ENCODE measurements around the gene KBTBD7.

Gene KBTBD7

GRCh38 chr13:41231025-41231677 lies 36.8 kb upstream of the KBTBD7 start:
- TF ChIP-seq ZFP3 (CRISPR knock-in tag; IDR thresholded peaks at IDR 0.05): no peak
- TF ChIP-seq GLIS3 (CRISPR knock-in tag; IDR thresholded peaks at IDR 0.05): no peak
- no peak for TF ChIP-seq TOX (CRISPR knock-in tag; IDR thresholded peaks at IDR 0.05; ENCODE audit: borderline replicate concordance)
- TF ChIP-seq ZNF565 (CRISPR knock-in tag; conservative IDR thresholded peaks at IDR 0.05; ENCODE audit: low read depth): no peak
- no peak for TF ChIP-seq POU6F1 (CRISPR knock-in tag; IDR thresholded peaks at IDR 0.05; ENCODE audit: borderline replicate concordance, low read depth)
- TF ChIP-seq ESRRG (CRISPR knock-in tag; IDR thresholded peaks at IDR 0.05): no peak
- TF ChIP-seq PPARA (CRISPR knock-in tag; IDR thresholded peaks at IDR 0.05; ENCODE audit: borderline replicate concordance): no peak
- TF ChIP-seq ZNF70 (CRISPR knock-in tag; IDR thresholded peaks at IDR 0.05): no peak
- no peak for TF ChIP-seq OSR1 (CRISPR knock-in tag; IDR thresholded peaks at IDR 0.05)
- TF ChIP-seq ZFP30 (CRISPR knock-in tag; IDR thresholded peaks at IDR 0.05): no peak
- TF ChIP-seq SNAI2 (CRISPR knock-in tag; IDR thresholded peaks at IDR 0.05): no peak
- no peak for TF ChIP-seq TSHZ2 (CRISPR knock-in tag; IDR thresholded peaks at IDR 0.05)
- TF ChIP-seq ARNTL (CRISPR knock-in tag; IDR thresholded peaks at IDR 0.05; ENCODE audit: borderline replicate concordance, low read depth): no peak
- no peak for TF ChIP-seq ISL1 (CRISPR knock-in tag; IDR thresholded peaks at IDR 0.05)
- ATAC-seq: no peak

GRCh38 chr13:41229356-41229755 lies 35.0 kb upstream of the KBTBD7 start:
- no peak for TF ChIP-seq ESRRG (CRISPR knock-in tag; IDR thresholded peaks at IDR 0.05)
- no peak for TF ChIP-seq ZNF8 (CRISPR knock-in tag; IDR thresholded peaks at IDR 0.05)
- no peak for TF ChIP-seq ARNTL (CRISPR knock-in tag; IDR thresholded peaks at IDR 0.05; ENCODE audit: borderline replicate concordance, low read depth)
- TF ChIP-seq ISL1 (CRISPR knock-in tag; IDR thresholded peaks at IDR 0.05): no peak
- no peak for TF ChIP-seq ZFP30 (CRISPR knock-in tag; IDR thresholded peaks at IDR 0.05)
- no peak for TF ChIP-seq BACH2 (CRISPR knock-in tag; IDR thresholded peaks at IDR 0.05; ENCODE audit: borderline replicate concordance)
- TF ChIP-seq TOX (CRISPR knock-in tag; IDR thresholded peaks at IDR 0.05; ENCODE audit: borderline replicate concordance): no peak
- TF ChIP-seq CSDC2 (CRISPR knock-in tag; IDR thresholded peaks at IDR 0.05): no peak
- no peak for ATAC-seq

GRCh38 chr13:41224113-41225110 lies 30.0 kb upstream of the KBTBD7 start:
- TF ChIP-seq PATZ1 (CRISPR knock-in tag; IDR thresholded peaks at IDR 0.05; ENCODE audit: borderline replicate concordance) (no peak), ZFP3 (CRISPR knock-in tag; IDR thresholded peaks at IDR 0.05) (no peak)
- peak; percentile 89 for ATAC-seq

GRCh38 chr13:41222259-41222852 lies 28.0 kb upstream of the KBTBD7 start:
- peak; percentile 88 for ATAC-seq
- TF ChIP-seq OSR1 (CRISPR knock-in tag; IDR thresholded peaks at IDR 0.05) (no peak), SNAI2 (CRISPR knock-in tag; IDR thresholded peaks at IDR 0.05) (no peak), CSRNP3 (CRISPR knock-in tag; IDR thresholded peaks at IDR 0.05) (no peak), ZNF8 (CRISPR knock-in tag; IDR thresholded peaks at IDR 0.05) (no peak), ISL1 (CRISPR knock-in tag; IDR thresholded peaks at IDR 0.05) (no peak), POU6F1 (CRISPR knock-in tag; IDR thresholded peaks at IDR 0.05; ENCODE audit: borderline replicate concordance, low read depth) (no peak), ZC3H10 (CRISPR knock-in tag; IDR thresholded peaks at IDR 0.05) (no peak), PATZ1 (CRISPR knock-in tag; IDR thresholded peaks at IDR 0.05; ENCODE audit: borderline replicate concordance) (no peak), BACH2 (CRISPR knock-in tag; IDR thresholded peaks at IDR 0.05; ENCODE audit: borderline replicate concordance) (no peak)

All from SK-N-SH treated with all-trans-retinoic acid at 6 μM for 48 hours (cell line).